ENCODE results near the gene REG1B.

GRCh38 chr2:79129260-79129659 lies 41.5 kb upstream of the REG1B start:
- TF ChIP-seq EZH2 (IDR thresholded peaks at IDR 0.05; ENCODE audit: borderline replicate concordance, insufficient read depth, low read depth, low read length, poor library complexity, severe bottlenecking) (no peak), CTCF (IDR thresholded peaks at IDR 0.05) (no peak)

All from B cell (primary cell).